ENCODE measurements around the gene LMO1. TPM values are rescaled to one million over a fixed set of nuclear protein-coding genes. Genes with fewer than 3 reads are reported as not detected.

Gene LMO1
- total RNA-seq, 1 experiment from 2014 or later: not detected

- BruUV-seq (replicated peaks): no TSS peak
- H3K36me3 ChIP-seq (ENCODE audit: low read depth): no peaks in the 10 kb centered on the region
- H3K27me3 ChIP-seq (ENCODE audit: insufficient read depth, low read depth): peaks cover 9% of the 10 kb centered on the region; the same call in 1 of the 2 replicates
- no peak overlapping the region for H3K27ac ChIP-seq
- TF ChIP-seq CTCF (conservative IDR thresholded peaks at IDR 0.05) (peak; percentile 44; the same call in 1 of the 2 replicates), EZH2 (IDR thresholded peaks at IDR 0.05; ENCODE audit: low read depth) (no peak)
- CTCF ChIA-PET: no interaction called here
- H3K4me1 ChIP-seq (replicated peaks; ENCODE audit: insufficient read depth): peaks cover 7% of the 10 kb centered on the region; the same call in 1 of the 2 replicates
- H3K79me2 ChIP-seq (ENCODE audit: low read depth): no peaks in the 10 kb centered on the region
- no peak overlapping the region for H3K4me3 ChIP-seq
- H3F3A ChIP-seq (ENCODE audit: insufficient read depth, low read depth): no peaks in the 10 kb centered on the region
- no peak overlapping the region for H3K4me2 ChIP-seq
- POLR2A ChIA-PET (ENCODE audit: unreplicated experiment): no interaction called here
- no peaks in the 10 kb centered on the region for H4K20me1 ChIP-seq (ENCODE audit: insufficient read depth)
- no peaks in the 10 kb centered on the region for H3K9me2 ChIP-seq (ENCODE audit: insufficient read depth)
- no peak overlapping the region for H2AFZ ChIP-seq
- intact Hi-C loops (cut with micrococcal nuclease; ENCODE audit: unreplicated experiment): no loop called here
- no peaks in the 10 kb centered on the region for H3K9me3 ChIP-seq (ENCODE audit: insufficient read depth, low read depth)
- no peak for DNase-seq
Observed at GRCh38 chr11:8209208-8209807, 54.4 kb downstream of the LMO1 start.

- Histone ChIP-seq H2AFZ (no peak overlapping the region), H3F3A (ENCODE audit: insufficient read depth, low read depth) (no peaks in the 10 kb centered on the region), H3K27ac (no peak overlapping the region), H4K20me1 (ENCODE audit: insufficient read depth) (no peaks in the 10 kb centered on the region), H3K4me1 (replicated peaks; ENCODE audit: insufficient read depth) (no peaks in the 10 kb centered on the region), H3K36me3 (ENCODE audit: low read depth) (no peaks in the 10 kb centered on the region), H3K79me2 (ENCODE audit: low read depth) (no peaks in the 10 kb centered on the region), H3K4me2 (no peak overlapping the region), H3K27me3 (ENCODE audit: insufficient read depth, low read depth) (peaks cover 9% of the 10 kb centered on the region; the same call in 1 of the 2 replicates), H3K9me2 (ENCODE audit: insufficient read depth) (no peaks in the 10 kb centered on the region), H3K4me3 (no peak overlapping the region), H3K9me3 (ENCODE audit: insufficient read depth, low read depth) (no peaks in the 10 kb centered on the region)
- TF ChIP-seq CTCF (conservative IDR thresholded peaks at IDR 0.05) (no peak), EZH2 (IDR thresholded peaks at IDR 0.05; ENCODE audit: low read depth) (no peak)
- intact Hi-C loops (cut with micrococcal nuclease; ENCODE audit: unreplicated experiment): no loop called here
- CTCF ChIA-PET: no interaction called here
- DNase-seq: no peak
- no TSS peak for BruUV-seq (replicated peaks)
- POLR2A ChIA-PET (ENCODE audit: unreplicated experiment): no interaction called here
Observed at GRCh38 chr11:8207080-8208000, 56.3 kb downstream of the LMO1 start.

- Histone ChIP-seq H3F3A (ENCODE audit: insufficient read depth, low read depth) (no peaks in the 10 kb centered on the region), H3K4me3 (no peak overlapping the region), H3K27ac (no peak overlapping the region), H3K9me3 (ENCODE audit: insufficient read depth, low read depth) (no peaks in the 10 kb centered on the region), H3K79me2 (ENCODE audit: low read depth) (no peaks in the 10 kb centered on the region), H3K4me1 (replicated peaks; ENCODE audit: insufficient read depth) (no peaks in the 10 kb centered on the region), H2AFZ (no peak overlapping the region), H3K36me3 (ENCODE audit: low read depth) (no peaks in the 10 kb centered on the region), H3K9me2 (ENCODE audit: insufficient read depth) (no peaks in the 10 kb centered on the region), H3K4me2 (no peak overlapping the region), H3K27me3 (ENCODE audit: insufficient read depth, low read depth) (peaks cover 9% of the 10 kb centered on the region; the same call in 1 of the 2 replicates), H4K20me1 (ENCODE audit: insufficient read depth) (no peaks in the 10 kb centered on the region)
- ChIA-PET CTCF (no interaction called here), POLR2A (ENCODE audit: unreplicated experiment) (no interaction called here)
- no peak for DNase-seq
- intact Hi-C loops (cut with micrococcal nuclease; ENCODE audit: unreplicated experiment): no loop called here
- BruUV-seq (replicated peaks): no TSS peak
- TF ChIP-seq CTCF (conservative IDR thresholded peaks at IDR 0.05) (no peak), EZH2 (IDR thresholded peaks at IDR 0.05; ENCODE audit: low read depth) (no peak)
Observed at GRCh38 chr11:8206251-8207079, 57.2 kb downstream of the LMO1 start.

Data from PC-9 (cell line).